ENCODE data around the gene LACTBL1. TPM values are rescaled to one million over a fixed set of nuclear protein-coding genes. Genes with fewer than 3 reads are reported as not detected.

Gene LACTBL1
- total and polyA plus RNA-seq, 2 of the 8 experiments (the other 6 are each of a cell fraction or from before 2014, with no cell fraction given): not detected

DNA sequence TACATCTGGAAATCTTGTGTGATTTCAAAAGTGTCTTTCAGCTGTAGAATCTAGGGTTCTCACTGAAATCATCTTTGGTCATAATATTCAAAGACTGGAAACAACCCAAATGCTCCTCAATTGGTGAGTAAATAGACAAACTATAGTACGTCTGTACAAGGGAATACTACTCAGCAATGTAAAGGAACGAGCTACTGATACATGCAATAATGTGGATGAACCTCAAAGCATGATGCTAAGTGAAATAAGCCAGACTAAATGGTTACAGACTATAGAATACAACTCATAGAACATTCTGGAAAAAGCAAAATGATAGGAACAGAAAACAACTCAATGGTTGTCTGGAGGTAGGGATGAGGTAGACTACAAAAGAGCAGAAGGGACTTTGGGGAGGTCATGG is 2.6 kb downstream of the LACTBL1 start:
- Histone ChIP-seq H2BK20ac (ENCODE audit: low read length) (no peak overlapping the region), H3K9me3 (ENCODE audit: insufficient read depth in 2 of 2, low read depth in 1 of 2, low read length in 1 of 2) (no peaks in the 10 kb centered on the region), H2BK5ac (ENCODE audit: low read depth, low read length) (no peak overlapping the region), H3K79me2 (ENCODE audit: control insufficient read depth in 1 of 2, insufficient read depth in 2 of 2, low read length in 2 of 2) (no peaks in the 10 kb centered on the region), H4K91ac (replicated peaks; ENCODE audit: insufficient read length, low read length) (no peak overlapping the region), H3K18ac (ENCODE audit: extremely low read depth, low read length) (no peak overlapping the region), H4K5ac (ENCODE audit: insufficient read length, low read depth, low read length) (no peak overlapping the region), H2BK120ac (replicated peaks; ENCODE audit: low read depth, low read length) (no peak overlapping the region), H3K4me3 (ENCODE audit: extremely low read depth in 1 of 4, insufficient read depth in 2 of 4, low read depth in 3 of 4, low read length in 4 of 4) (no peak overlapping the region), H3K23ac (ENCODE audit: insufficient read length) (no peak overlapping the region), H3K79me1 (ENCODE audit: low read depth, low read length) (no peaks in the 10 kb centered on the region), H3K4me2 (ENCODE audit: insufficient read depth in 1 of 2, low read depth in 2 of 2, low read length in 2 of 2) (no peak overlapping the region), H2AFZ (ENCODE audit: low read length) (no peak overlapping the region), H2AK5ac (ENCODE audit: low read depth, low read length) (no peak overlapping the region), H4K8ac (ENCODE audit: extremely low read depth, insufficient read depth, low read length) (no peak overlapping the region), H3K27me3 (replicated peaks in 1 of 4; ENCODE audit: control insufficient read depth in 3 of 4, extremely low read depth in 1 of 4, insufficient read depth in 3 of 4, low read length in 3 of 4) (no peaks in the 10 kb centered on the region; a peak in 1 of 7 replicates), H2BK15ac (ENCODE audit: low read length) (no peak overlapping the region), H2BK12ac (ENCODE audit: low read depth, low read length) (no peak overlapping the region), H3K9ac (replicated peaks in 1 of 4; ENCODE audit: extremely low read depth in 1 of 4, low read depth in 3 of 4, low read length in 3 of 4) (no peak overlapping the region), H3K56ac (replicated peaks; ENCODE audit: insufficient read length, low read depth, low read length) (no peak overlapping the region), H3K23me2 (ENCODE audit: low read depth, low read length) (no peaks in the 10 kb centered on the region), H3K36me3 (ENCODE audit: control insufficient read depth in 2 of 4, insufficient read depth in 4 of 4, low read length in 3 of 4) (no peaks in the 10 kb centered on the region), H4K20me1 (replicated peaks in 1 of 2; ENCODE audit: control insufficient read depth in 1 of 2, insufficient read depth in 2 of 2, low read length in 2 of 2) (no peaks in the 10 kb centered on the region), H3K14ac (ENCODE audit: insufficient read length) (no peak overlapping the region), H3K4ac (replicated peaks; ENCODE audit: insufficient read length, low read depth, low read length) (no peak overlapping the region), H3K27ac (ENCODE audit: low read depth, low read length) (no peak overlapping the region), H3K4me1 (replicated peaks in 1 of 4; ENCODE audit: control insufficient read depth in 3 of 4, insufficient read depth in 4 of 4, low read length in 3 of 4) (peaks cover 0 to 2% (median 0%) of the 10 kb centered on the region in 4 experiments; a peak in 1 of 7 replicates)
- DNase-seq (ENCODE audit: low read depth in 1 of 2, low spot score in 2 of 2): no peak
- WGBS, 2 experiments (ENCODE audit: extremely low coverage in 1 of 2, insufficient coverage in 1 of 2, insufficient read length in 1 of 2, insufficient replicate concordance in 2 of 2, low coverage in 1 of 2, low lambda C conversion rate in 2 of 2, missing lambda C conversion rate in 1 of 2): 78% methylated on average over 2 of the region's 2 CpGs; no CpG with 5 or more reads in 1 of the 2 experiments
- CTCF ChIA-PET (ENCODE audit: partially characterized antibody): interaction anchor here (1.5 kb wide), 1 partner anchor 265 kb away, joined by 3 read pairs; no protein-coding TSS in a partner anchor
- no peak for TF ChIP-seq EP300 (IDR thresholded peaks at IDR 0.05; ENCODE audit: borderline replicate concordance in 1 of 2, low read depth in 2 of 2, low read length in 2 of 2)
- no peak for TF ChIP-seq KDM5A (IDR thresholded peaks at IDR 0.05; ENCODE audit: low read length)
- TF ChIP-seq ATF2 (IDR thresholded peaks at IDR 0.05; ENCODE audit: low read length): no peak
- no peak for TF ChIP-seq POU5F1 (IDR thresholded peaks at IDR 0.05; ENCODE audit: low read depth, low read length)
- TF ChIP-seq POLR2AphosphoS5 (IDR thresholded peaks at IDR 0.05; ENCODE audit: low read depth, low read length): no peak
- TF ChIP-seq CHD2 (IDR thresholded peaks at IDR 0.05; ENCODE audit: low read length): no peak
- TF ChIP-seq KDM1A (IDR thresholded peaks at IDR 0.05; ENCODE audit: borderline replicate concordance, low read length): no peak
- TF ChIP-seq HDAC2 (IDR thresholded peaks at IDR 0.05; ENCODE audit: borderline replicate concordance in 1 of 2, low read depth in 2 of 2, low read length in 2 of 2): no peak
- no peak for TF ChIP-seq HDAC6 (IDR thresholded peaks at IDR 0.05; ENCODE audit: low read depth, low read length)
- POLR2A ChIA-PET (ENCODE audit: partially characterized antibody): no interaction called here
- no peak for FAIRE-seq

All from H1 (cell line).